ENCODE results near the gene YKT6.
"Not testable (repeated sequence)": the region's sequence is repeated elsewhere in the genome, so short reads cannot be mapped to it uniquely, and the experiment has no call there.

YKT6 gene

GRCh38 chr7:44200699-44201461 lies at the start of gene YKT6:
Gene YKT6, plus strand, starts transcription at chr7:44200978. Its CDS starts 158 bp downstream, at chr7:44201136.
- peak; percentile 70 for FAIRE-seq

- no peak for FAIRE-seq
Observed at GRCh38 chr7:44151956-44152355, 48.8 kb upstream of the YKT6 start.

GRCh38 chr7:44152971-44153947 lies 47.5 kb upstream of the YKT6 start:
- FAIRE-seq: no peak

GRCh38 chr7:44153948-44154335 lies 46.8 kb upstream of the YKT6 start:
- FAIRE-seq: no peak

GRCh38 chr7:44154703-44155102 lies 46.1 kb upstream of the YKT6 start:
- FAIRE-seq: no peak

- FAIRE-seq: no peak
Observed at GRCh38 chr7:44155191-44156185, 45.3 kb upstream of the YKT6 start.

GRCh38 chr7:44156453-44157010 lies 44.2 kb upstream of the YKT6 start:
- no peak for FAIRE-seq

GRCh38 chr7:44157116-44158080 lies 43.4 kb upstream of the YKT6 start:
- no peak for FAIRE-seq

GRCh38 chr7:44158096-44158872 lies 42.5 kb upstream of the YKT6 start:
- FAIRE-seq: no peak

GRCh38 chr7:44158873-44159631 lies 41.7 kb upstream of the YKT6 start:
- FAIRE-seq: no peak

- FAIRE-seq: no peak
Observed at GRCh38 chr7:44159824-44160630, 40.8 kb upstream of the YKT6 start.

GRCh38 chr7:44161371-44161770 lies 39.4 kb upstream of the YKT6 start:
- FAIRE-seq: no peak

- no peak for FAIRE-seq
Observed at GRCh38 chr7:44162179-44162578, 38.6 kb upstream of the YKT6 start.

GRCh38 chr7:44162785-44163395 lies 37.9 kb upstream of the YKT6 start:
- no peak for FAIRE-seq

GRCh38 chr7:44163591-44163990 lies 37.2 kb upstream of the YKT6 start:
- no peak for FAIRE-seq

GRCh38 chr7:44167920-44168319 lies 32.9 kb upstream of the YKT6 start:
- no peak for FAIRE-seq

- not testable (repeated sequence) for FAIRE-seq
Observed at GRCh38 chr7:44171901-44172300, 28.9 kb upstream of the YKT6 start.

GRCh38 chr7:44172352-44172751 lies 28.4 kb upstream of the YKT6 start:
- FAIRE-seq: no peak

Measured in endometrium (tissue), 2 donors.